ENCODE results near the gene SLC2A10.

SLC2A10 gene

GRCh38 chr20:46739431-46740213, 30.2 kb downstream of the SLC2A10 start:
- DNase-seq: no peak

DNA sequence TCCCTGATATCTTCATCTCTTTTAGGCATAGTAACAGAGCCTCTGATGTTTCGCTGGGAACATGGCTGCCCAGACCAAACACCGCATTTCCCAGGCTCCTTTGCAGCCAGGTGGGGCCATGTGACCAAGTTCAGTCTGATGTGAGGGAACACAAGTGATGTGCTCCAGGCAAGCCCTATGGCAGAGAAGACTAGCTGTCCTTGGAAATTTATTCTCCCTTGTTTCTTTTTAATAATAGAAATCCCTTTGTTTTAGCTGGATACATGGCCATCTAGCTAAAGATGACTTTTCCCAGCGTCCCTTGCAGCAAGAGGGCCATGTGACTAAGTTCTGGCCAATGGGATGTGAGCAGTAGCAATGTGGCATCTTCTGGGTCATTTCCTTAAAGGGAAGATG, 30.8 kb downstream of the SLC2A10 start:
- no peak for DNase-seq

GRCh38 chr20:46741924-46742668, 32.6 kb downstream of the SLC2A10 start:
- DNase-seq: no peak

DNA sequence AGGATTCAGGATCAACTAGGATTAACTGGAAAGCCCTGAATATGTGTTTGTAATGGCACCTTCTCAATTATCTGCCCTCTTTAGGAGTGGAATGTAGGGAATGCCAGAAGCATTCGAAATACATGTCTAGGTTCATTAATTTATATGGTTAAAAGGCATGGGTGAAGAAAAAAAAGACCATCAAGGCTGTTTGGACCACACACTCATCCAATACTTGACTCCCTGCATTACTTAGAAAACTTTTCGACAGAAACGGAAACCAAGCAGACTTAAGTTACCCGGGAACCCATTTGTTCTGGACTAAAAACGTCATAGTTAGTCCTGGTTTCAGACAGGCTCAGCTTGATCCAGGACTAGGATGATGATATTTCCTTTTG, 33.2 kb downstream of the SLC2A10 start:
- DNase-seq: no peak

- no peak for DNase-seq
Measured at GRCh38 chr20:46743088-46743487, 33.6 kb downstream of the SLC2A10 start.

- DNase-seq: no peak
Measured at GRCh38 chr20:46746956-46747526, 37.6 kb downstream of the SLC2A10 start.

DNA sequence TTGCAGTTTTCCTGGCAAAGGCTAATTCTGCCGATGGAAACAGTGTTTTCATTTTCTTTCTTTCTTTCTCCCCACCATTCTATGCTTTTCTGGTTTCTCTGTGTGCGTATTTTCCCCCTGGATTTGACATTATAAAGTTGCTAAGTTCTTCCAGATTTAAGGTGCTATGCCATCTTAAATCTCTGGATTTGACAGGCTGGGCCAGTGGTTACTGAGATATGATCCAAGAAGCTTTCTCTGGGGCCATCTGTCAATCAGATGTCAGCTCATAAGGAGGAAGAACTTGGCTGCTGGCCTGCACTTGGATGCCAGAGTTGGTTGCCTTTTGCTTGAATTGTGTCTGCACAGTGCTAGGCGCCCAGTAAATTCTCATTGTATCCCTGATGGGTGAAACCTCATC, 39.7 kb downstream of the SLC2A10 start:
- DNase-seq: no peak

DNA sequence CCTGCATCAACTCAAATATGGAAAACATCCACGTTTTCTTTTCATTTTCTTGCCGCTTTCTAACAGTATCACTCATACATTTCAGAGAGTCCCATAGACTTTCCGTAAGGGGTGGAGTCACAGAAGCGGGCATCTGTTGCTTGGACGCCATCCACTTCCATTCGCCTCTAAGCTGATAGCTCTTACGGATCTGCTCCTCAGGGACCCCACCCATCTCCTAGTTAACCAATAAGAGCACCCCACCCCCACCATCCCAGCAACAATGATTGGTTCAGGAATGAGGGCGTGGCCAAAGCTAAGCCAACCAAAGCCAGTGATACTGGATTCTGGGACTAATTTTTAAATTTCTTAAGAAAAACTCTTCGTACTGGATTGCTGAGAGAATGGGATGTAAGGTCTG, 42.4 kb downstream of the SLC2A10 start:
- DNase-seq: no peak

GRCh38 chr20:46752728-46753127, 43.3 kb downstream of the SLC2A10 start:
- DNase-seq: peak in 3 of 6 experiments; percentile 6 to 26 (median 18)

- DNase-seq: no peak
Measured at GRCh38 chr20:46755483-46756413, 46.3 kb downstream of the SLC2A10 start.

DNA sequence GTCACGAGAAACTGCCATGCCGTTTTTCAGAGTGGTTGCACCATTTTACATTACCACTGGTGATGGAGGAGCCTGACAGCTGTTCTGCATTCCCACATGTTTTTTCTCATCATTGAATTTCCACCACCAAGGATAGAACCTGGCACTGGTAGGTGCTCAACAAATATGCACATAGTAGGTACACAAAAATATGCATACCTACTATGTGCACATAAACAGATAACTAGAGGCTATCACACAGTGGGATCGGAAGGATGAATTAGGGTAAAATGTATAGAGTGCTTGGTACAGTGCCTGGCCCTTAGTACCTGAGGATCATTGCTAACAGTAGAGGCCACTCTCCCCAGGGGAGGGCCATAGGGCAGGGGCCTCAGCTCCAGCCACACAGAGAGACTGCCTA, 47.0 kb downstream of the SLC2A10 start:
- DNase-seq: no peak

DNA sequence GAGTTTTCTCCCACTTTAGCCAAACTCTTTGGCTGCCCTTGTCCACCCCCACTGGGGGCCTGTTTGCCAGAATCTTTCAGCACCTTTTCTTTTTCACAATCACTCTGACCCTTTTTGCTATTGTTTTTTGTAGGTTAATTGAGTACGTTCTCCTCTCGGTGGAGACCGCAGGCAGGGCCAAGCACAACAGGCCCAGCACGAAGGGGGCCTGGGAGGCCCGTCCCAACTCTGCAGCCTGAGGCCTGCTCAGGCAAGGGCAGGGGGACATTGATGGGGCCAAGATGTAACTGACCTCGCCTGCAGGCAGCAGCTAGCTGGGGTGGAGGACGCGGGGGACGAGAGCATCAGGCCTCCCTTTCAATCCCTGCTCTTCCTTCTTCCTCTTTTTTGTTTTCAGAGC, 47.7 kb downstream of the SLC2A10 start:
- DNase-seq: no peak

GRCh38 chr20:46757754-46758678, 48.6 kb downstream of the SLC2A10 start:
- DNase-seq: peak in 5 of 6 experiments; percentile 13 to 54 (median 28)

DNA sequence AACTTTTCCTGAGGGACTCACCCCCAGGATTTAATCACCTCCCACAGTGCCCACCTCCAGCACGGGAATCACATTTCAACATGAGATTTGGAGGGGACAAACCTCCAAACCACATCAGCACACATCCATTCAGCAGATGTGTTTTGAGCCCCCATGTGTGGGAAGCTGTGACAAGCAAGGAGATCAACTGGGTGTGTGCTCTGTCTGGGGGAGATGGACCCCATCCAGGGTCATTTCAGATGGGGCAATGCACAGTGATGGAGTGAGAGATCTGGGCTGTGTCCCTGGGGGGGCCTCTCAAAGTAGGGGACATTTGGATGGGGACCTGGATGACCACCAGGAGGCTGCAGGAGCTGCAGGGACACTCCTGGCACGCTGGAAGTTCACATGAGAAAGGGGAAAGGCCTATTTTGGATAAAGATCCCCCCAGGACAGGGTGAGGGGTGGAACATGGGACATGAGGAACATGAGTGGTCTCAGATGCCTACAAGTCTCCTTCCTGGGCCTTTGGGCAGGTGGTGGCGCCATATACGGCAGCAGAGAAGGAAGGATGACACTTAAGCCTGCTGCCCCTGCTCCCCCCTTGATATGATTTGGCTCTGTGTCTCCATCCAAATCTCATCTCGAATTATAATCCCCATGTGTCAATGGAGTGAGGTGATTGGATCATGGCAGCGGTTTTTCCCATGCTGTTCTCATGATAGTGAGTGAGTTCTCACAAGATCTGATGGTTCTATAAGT, 49.6 kb downstream of the SLC2A10 start:
- no peak for DNase-seq

DNA sequence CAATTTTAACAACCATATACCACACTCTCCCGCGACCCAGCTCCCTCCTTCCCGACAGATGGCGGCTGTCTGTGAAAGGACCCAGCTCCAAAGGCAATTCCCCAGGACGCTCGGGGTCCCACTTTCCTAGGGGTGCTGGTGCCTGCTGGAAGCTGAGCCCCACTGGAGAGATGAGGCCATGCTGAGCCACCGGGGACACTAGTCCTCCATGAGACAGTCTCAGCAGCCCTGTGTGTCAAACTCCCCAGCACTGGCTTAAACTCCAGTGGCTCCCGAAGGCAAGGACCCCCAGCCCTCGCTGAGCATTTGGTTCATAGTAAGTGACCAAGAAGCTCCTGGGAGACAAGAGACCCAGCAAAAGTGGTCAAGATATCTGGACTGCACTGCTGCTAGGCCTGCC, 52.1 kb downstream of the SLC2A10 start:
- no peak for DNase-seq

- no peak for DNase-seq
Measured at GRCh38 chr20:46764068-46764467, 54.6 kb downstream of the SLC2A10 start.

DNA sequence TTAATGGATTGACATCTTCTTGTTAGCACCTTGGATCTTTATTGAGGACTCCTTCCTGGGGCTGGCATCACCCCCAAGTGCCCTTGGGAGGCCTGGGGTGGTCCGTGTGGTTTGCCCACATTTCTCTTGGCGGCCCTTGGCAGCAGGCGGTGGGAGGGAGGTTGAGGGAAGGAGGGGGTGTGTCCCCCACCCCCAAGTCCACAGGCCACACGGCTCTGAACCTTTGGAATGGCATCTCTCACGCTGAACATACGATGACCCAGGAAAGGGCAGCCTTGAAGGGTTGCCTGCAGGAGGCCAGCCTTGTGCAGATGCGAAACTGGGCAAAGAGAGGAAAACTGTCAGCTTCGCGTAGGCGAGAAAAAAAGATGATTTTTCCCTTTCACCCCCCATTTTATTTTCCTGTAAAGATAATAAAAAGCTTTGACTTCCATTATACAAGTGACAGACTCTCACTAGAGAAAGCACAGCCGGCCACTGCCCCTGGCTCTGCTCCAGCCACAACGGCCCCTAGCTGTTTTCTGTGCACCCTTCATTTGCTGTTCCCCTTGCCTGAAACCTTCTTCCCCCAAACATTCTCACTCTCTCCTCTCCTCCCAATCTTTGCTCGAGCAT, 56.2 kb downstream of the SLC2A10 start:
- DNase-seq: no peak

DNA sequence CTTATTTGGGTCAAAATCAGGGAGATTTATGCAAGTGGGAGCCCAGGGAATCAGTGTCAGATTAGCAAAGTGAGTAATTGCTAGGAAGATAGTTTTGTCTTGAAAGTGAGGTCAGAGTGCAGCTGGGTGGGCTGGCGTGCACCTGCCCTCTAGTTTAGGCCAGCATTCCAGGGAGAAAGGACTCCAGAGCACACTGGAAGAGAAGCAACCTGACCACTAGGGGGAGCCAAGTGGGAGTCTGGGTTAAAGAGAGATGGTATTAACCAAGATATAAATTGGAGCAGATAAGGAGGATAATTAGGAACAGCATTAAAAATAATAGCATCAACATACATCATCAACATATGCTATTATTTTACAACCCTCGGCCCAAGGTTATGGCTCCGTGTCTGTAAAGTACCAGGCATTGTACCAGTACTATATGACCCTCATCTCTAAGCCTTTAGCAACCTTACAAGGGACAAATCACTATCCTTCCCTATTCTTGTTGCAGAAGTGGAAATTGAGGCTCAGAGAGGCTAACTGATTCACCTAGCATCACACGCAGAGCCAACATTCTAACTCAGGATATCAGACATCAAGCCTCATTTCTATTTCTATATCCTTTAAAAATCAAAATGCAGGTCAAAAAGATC, 57.8 kb downstream of the SLC2A10 start:
- DNase-seq: no peak

DNA sequence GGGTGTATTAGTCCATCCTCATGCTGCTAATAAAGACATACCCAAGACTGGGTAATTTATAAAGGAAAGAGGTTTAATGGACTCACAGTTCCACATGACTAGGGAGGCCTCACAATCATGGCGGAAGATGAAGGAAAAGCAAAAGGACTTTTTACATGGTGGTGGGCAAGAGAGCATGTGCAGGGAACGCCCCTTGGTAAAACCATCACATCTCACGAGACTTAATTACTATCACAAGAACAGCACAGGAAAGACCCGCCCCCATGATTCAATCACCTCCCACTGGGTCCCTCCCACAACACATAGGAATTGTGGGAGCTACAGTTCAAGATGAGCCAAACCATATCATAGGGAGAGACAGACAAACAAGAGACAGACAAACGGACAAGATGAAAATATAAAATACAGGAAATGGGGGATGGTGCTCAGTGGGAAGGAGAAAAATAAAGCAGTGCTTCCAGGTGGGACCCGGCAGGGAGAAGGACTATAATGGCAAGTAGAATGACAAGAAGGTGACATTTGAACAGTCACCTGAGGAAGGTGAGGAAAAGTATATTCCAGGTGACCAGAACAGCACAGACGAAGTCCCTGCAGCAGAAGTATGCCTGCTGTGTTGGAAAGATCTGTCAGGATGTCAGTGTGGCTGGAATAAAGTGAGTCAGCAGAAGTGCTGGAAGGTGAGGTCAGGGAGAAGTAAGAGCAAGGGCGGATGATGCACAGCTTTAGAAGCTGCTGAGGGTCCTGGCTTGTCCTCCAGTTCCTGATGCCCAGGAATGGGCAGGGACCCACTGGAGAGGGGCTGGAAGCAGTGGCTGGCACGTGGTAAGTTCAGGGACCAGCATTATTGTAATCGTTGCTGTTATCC, 61.1 kb downstream of the SLC2A10 start:
- no peak for DNase-seq

Measured in stimulated activated naive CD4-positive, alpha-beta T cell (primary cell).